Neural progenitor cell (in vitro differentiated cells): ENCODE data around the gene MAMDC4. TPM values are rescaled to one million over a fixed set of nuclear protein-coding genes. Genes with fewer than 3 reads are reported as not detected.
"Not testable (repeated sequence)": the region's sequence is repeated elsewhere in the genome, so short reads cannot be mapped to it uniquely, and the experiment has no call there.

Experiments used
- DNase-seq: peaks from one replicate; pipeline ENCODE4 v3.0.0-alpha.2; 2016; ENCODE audit warnings: low spot score
- H2AFZ ChIP-seq: fragments of 200-600 bp; sonication (generic); replicated peaks from 2 replicates; pipeline ENCODE4 v1.6.1; 2016; ENCODE audit warnings: antibody characterized with exemption
- H3F3A ChIP-seq: fragments of 200-600 bp; sonication (generic); 2 replicates; pipeline ENCODE4 v1.6.1; 2016; ENCODE audit warnings: antibody characterized with exemption, low read depth
- H3K27ac ChIP-seq: fragments of 200-600 bp; sonication (generic); 2 replicates; pipeline ENCODE4 v1.5.1; 2016; ENCODE audit warnings: mild to moderate bottlenecking
- H3K27me3 ChIP-seq: fragments of 200-600 bp; sonication (generic); 2 replicates; pipeline ENCODE4 v1.6.1; 2016; ENCODE audit warnings: mild to moderate bottlenecking, moderate library complexity
- H3K36me3 ChIP-seq: fragments of 200-600 bp; sonication (generic); 2 replicates; pipeline ENCODE4 v1.5.1; 2016
- H3K4me1 ChIP-seq: fragments of 200-600 bp; sonication (generic); 2 replicates; pipeline ENCODE4 v1.6.1; 2016; ENCODE audit warnings: mixed run types
- H3K4me2 ChIP-seq: fragments of 200-600 bp; sonication (generic); 2 replicates; pipeline ENCODE4 v1.6.1; 2016
- H3K4me3 ChIP-seq: fragments of 200-600 bp; sonication (generic); 2 replicates; pipeline ENCODE4 v1.5.1; 2016
- H3K79me2 ChIP-seq: fragments of 200-600 bp; sonication (generic); 2 replicates; pipeline ENCODE4 v1.6.1; 2016; ENCODE audit warnings: low read depth
- H3K9ac ChIP-seq: fragments of 200-600 bp; sonication (generic); 2 replicates; pipeline ENCODE4 v1.6.1; 2016
- H3K9me3 ChIP-seq: fragments of 200-600 bp; sonication (generic); 2 replicates; pipeline ENCODE4 v1.5.1; 2016; ENCODE audit warnings: low read depth
- H4K20me1 ChIP-seq: fragments of 200-600 bp; sonication (generic); 2 replicates; pipeline ENCODE4 v1.6.1; 2016; ENCODE audit warnings: low read depth
- H3K27ac Mint-ChIP-seq: 3 replicates; pipeline ENCODE4 v1.8.0; 2021; ENCODE audit warnings: mixed read lengths
- H3K27me3 Mint-ChIP-seq: 2 replicates; pipeline ENCODE4 v1.8.0; 2022; ENCODE audit warnings: low read depth, mild to moderate bottlenecking, inconsistent platforms, moderate library complexity, mixed read lengths; ENCODE audit not compliant: insufficient read depth
- H3K36me3 Mint-ChIP-seq: 3 replicates; pipeline ENCODE4 v1.8.0; 2021; ENCODE audit warnings: mixed read lengths
- H3K4me1 Mint-ChIP-seq: 3 replicates; pipeline ENCODE4 v1.8.0; 2021; ENCODE audit warnings: mixed read lengths
- H3K4me3 Mint-ChIP-seq: 3 replicates; pipeline ENCODE4 v1.8.0; 2021; ENCODE audit warnings: mild to moderate bottlenecking, moderate library complexity, mixed read lengths
- H3K9me3 Mint-ChIP-seq: 3 replicates; pipeline ENCODE4 v1.8.0; 2020; ENCODE audit warnings: mixed read lengths
- CTCF ChIP-seq: fragments of 200-600 bp; sonication (generic); IDR thresholded peaks from 2 replicates; pipeline ENCODE4 v1.5.1; 2017; ENCODE audit warnings: antibody characterized with exemption, mild to moderate bottlenecking
- EZH2 ChIP-seq: fragments of 200-600 bp; sonication (generic); IDR thresholded peaks from 2 replicates; pipeline ENCODE4 v1.6.1; 2017; ENCODE audit warnings: antibody characterized with exemption, mild to moderate bottlenecking, moderate library complexity
- EZH2phosphoT487 ChIP-seq: fragments of 200-600 bp; sonication (generic); IDR thresholded peaks from 2 replicates; pipeline ENCODE4 v1.6.1; 2017; ENCODE audit warnings: antibody characterized with exemption
- total RNA-seq: library from RNA; depleted of rRNA; stranded (reverse); fragments of >200 nt; gene quantifications from 2 replicates; pipeline ENCODE4 v1.2.3, GENCODE V29; 2015; ENCODE audit warnings: low replicate concordance

The MAMDC4 gene
- total RNA-seq, 1 donor from 2014 or later: 2.6 TPM

GRCh38 chr9:136840877-136841645, 11.1 kb upstream of the MAMDC4 start:
- Histone ChIP-seq H3K9me3 (no peaks in the 10 kb centered on the region), H3F3A (peaks cover 28% of the 10 kb centered on the region), H3K4me1 (peaks cover 23% of the 10 kb centered on the region), H4K20me1 (peaks cover 40% of the 10 kb centered on the region), H3K4me3 (no peak overlapping the region), H3K27me3 (peaks cover 9% of the 10 kb centered on the region), H3K9ac (no peak overlapping the region), H3K36me3 (no peaks in the 10 kb centered on the region), H3K4me2 (peak overlapping the region; percentile 14), H3K79me2 (no peaks in the 10 kb centered on the region), H3K27ac (peak overlapping the region; percentile 74), H2AFZ (no peak overlapping the region)
- H3K27ac Mint-ChIP-seq: peak overlapping the region; percentile 46
- TF ChIP-seq EZH2phosphoT487: no peak
- no peak for TF ChIP-seq EZH2
- no peak for TF ChIP-seq CTCF
- H3K27me3 Mint-ChIP-seq: peaks cover 15% of the 10 kb centered on the region
- peaks cover 23% of the 10 kb centered on the region for H3K4me1 Mint-ChIP-seq
- H3K4me3 Mint-ChIP-seq: no peak overlapping the region
- no peaks in the 10 kb centered on the region for H3K9me3 Mint-ChIP-seq
- no peaks in the 10 kb centered on the region for H3K36me3 Mint-ChIP-seq
- peak; percentile 51 for DNase-seq

GRCh38 chr9:136841646-136842379, 10.3 kb upstream of the MAMDC4 start:
- peaks cover 23% of the 10 kb centered on the region for H3K4me1 Mint-ChIP-seq
- Histone ChIP-seq H4K20me1 (peaks cover 40% of the 10 kb centered on the region), H3K27me3 (peaks cover 16% of the 10 kb centered on the region), H3K4me1 (peaks cover 23% of the 10 kb centered on the region), H3F3A (peaks cover 26% of the 10 kb centered on the region), H3K4me2 (peak overlapping the region; percentile 64)
- H3K79me2 ChIP-seq, H3K36me3 Mint-ChIP-seq, H3K27ac ChIP-seq, H3K36me3 ChIP-seq, H3K4me3 ChIP-seq, H2AFZ ChIP-seq, H3K9ac ChIP-seq, H3K27ac Mint-ChIP-seq, DNase-seq, H3K9me3 Mint-ChIP-seq, H3K9me3 ChIP-seq: not testable (repeated sequence)
- peak overlapping the region; percentile 78 for H3K4me3 Mint-ChIP-seq
- peaks cover 17% of the 10 kb centered on the region for H3K27me3 Mint-ChIP-seq

- peak; percentile 80 for TF ChIP-seq CTCF
Measured at GRCh38 chr9:136842380-136842948, 9.7 kb upstream of the MAMDC4 start, which contains the start of gene AJM1. Gene AJM1, plus strand, starts transcription at chr9:136842478. Its CDS starts 1,937 bp downstream, at chr9:136844415.

GRCh38 chr9:136843159-136843800, 8.9 kb upstream of the MAMDC4 start:
- H3K4me2 ChIP-seq, H3K36me3 Mint-ChIP-seq, H3K27ac Mint-ChIP-seq, H3K9ac ChIP-seq, H2AFZ ChIP-seq, H3K4me3 ChIP-seq, DNase-seq, H3K9me3 ChIP-seq, H3K36me3 ChIP-seq, H3K27ac ChIP-seq, H3K79me2 ChIP-seq, H3K9me3 Mint-ChIP-seq: not testable (repeated sequence)
- Mint-ChIP-seq H3K4me1 (peaks cover 23% of the 10 kb centered on the region), H3K4me3 (peak overlapping the region; percentile 27), H3K27me3 (peaks cover 23% of the 10 kb centered on the region)
- Histone ChIP-seq H3K4me1 (peaks cover 23% of the 10 kb centered on the region), H4K20me1 (peaks cover 40% of the 10 kb centered on the region), H3K27me3 (peaks cover 20% of the 10 kb centered on the region), H3F3A (peaks cover 36% of the 10 kb centered on the region)

More at GRCh38 chr9:136842380-136842948, 9.7 kb upstream of the MAMDC4 start, which contains the start of gene AJM1:
- H3K9ac ChIP-seq, H3K27ac Mint-ChIP-seq, H3K36me3 ChIP-seq, H3K9me3 Mint-ChIP-seq, H3K27ac ChIP-seq, H3K79me2 ChIP-seq, H2AFZ ChIP-seq, H3K9me3 ChIP-seq, H3K36me3 Mint-ChIP-seq, H3K4me3 ChIP-seq: not testable (repeated sequence)
- peaks cover 18% of the 10 kb centered on the region for H3K27me3 Mint-ChIP-seq
- Histone ChIP-seq H3K4me1 (peaks cover 23% of the 10 kb centered on the region), H3K4me2 (peak within 1 kb of the TSS; percentile 64), H3F3A (peaks cover 28% of the 10 kb centered on the region), H3K27me3 (peaks cover 20% of the 10 kb centered on the region), H4K20me1 (peaks cover 40% of the 10 kb centered on the region)
- peak within 1 kb of the TSS; percentile 78 for H3K4me3 Mint-ChIP-seq
- peaks cover 23% of the 10 kb centered on the region for H3K4me1 Mint-ChIP-seq
- peak; percentile 87 for DNase-seq
